Right lobe of liver (tissue), 4 donors: ENCODE results near the gene QPCT.

Experiments used
- POLR2A ChIP-seq: fragments of 450-650 bp; IDR thresholded peaks from one replicate; pipeline ENCODE4 v1.6.1; 2017; ENCODE audit warnings: antibody characterized with exemption, mild to moderate bottlenecking
- TF ChIP-seq, protein P1 (sequence below), 4 donors: fragments of 200-600 bp in 3 of 4; fragments of 450-650 bp in 1 of 4; IDR thresholded peaks; one replicate each; pipeline versions ENCODE4 v1.5.1 to v1.8.0; 2016 to 2022; ENCODE audit warnings: antibody characterized with exemption in 4 of 4, mild to moderate bottlenecking in 2 of 4
- donor health status: DM: no; HTN: no; CAD: no.
- donor health status: DM: no; HTN: no; CAD: no.
- donor health status: DM: no; HTN: yes; CAD: no.

- TF ChIP-seq, protein P1, sequence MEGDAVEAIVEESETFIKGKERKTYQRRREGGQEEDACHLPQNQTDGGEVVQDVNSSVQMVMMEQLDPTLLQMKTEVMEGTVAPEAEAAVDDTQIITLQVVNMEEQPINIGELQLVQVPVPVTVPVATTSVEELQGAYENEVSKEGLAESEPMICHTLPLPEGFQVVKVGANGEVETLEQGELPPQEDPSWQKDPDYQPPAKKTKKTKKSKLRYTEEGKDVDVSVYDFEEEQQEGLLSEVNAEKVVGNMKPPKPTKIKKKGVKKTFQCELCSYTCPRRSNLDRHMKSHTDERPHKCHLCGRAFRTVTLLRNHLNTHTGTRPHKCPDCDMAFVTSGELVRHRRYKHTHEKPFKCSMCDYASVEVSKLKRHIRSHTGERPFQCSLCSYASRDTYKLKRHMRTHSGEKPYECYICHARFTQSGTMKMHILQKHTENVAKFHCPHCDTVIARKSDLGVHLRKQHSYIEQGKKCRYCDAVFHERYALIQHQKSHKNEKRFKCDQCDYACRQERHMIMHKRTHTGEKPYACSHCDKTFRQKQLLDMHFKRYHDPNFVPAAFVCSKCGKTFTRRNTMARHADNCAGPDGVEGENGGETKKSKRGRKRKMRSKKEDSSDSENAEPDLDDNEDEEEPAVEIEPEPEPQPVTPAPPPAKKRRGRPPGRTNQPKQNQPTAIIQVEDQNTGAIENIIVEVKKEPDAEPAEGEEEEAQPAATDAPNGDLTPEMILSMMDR (IDR thresholded peaks at IDR 0.05) = no peak
- no peak for TF ChIP-seq POLR2A
These were observed 32.7 kb downstream of the QPCT start for GRCh38 chr2:37377187-37377532.
